Aorta (tissue), 5 donors: Measurements from ENCODE around the gene MSRB1. TPM values are rescaled to one million over a fixed set of nuclear protein-coding genes. Genes with fewer than 3 reads are reported as not detected.

Source experiments
- ATAC-seq: fragments of 200-7000 bp; cut with Tn5 transposase; one replicate; pipeline ENCODE4 v1.9.1; 2022; ENCODE audit warnings: moderate library complexity; ENCODE audit not compliant: low FRiP score
- DNase-seq, 2 donors: peaks; one replicate each; pipeline ENCODE4 v3.0.0-alpha.2; 2020
- H3K27ac ChIP-seq, 2 donors: one replicate each; pipeline ENCODE4 v1.5.1; 2013; ENCODE audit warnings: low read length in 2 of 2, mild to moderate bottlenecking in 2 of 2, moderate library complexity in 2 of 2, control low read depth in 1 of 2, inconsistent platforms in 1 of 2, low read depth in 1 of 2
- H3K27me3 ChIP-seq, 2 donors: one replicate each; pipeline ENCODE4 v1.6.1; 2013; ENCODE audit warnings: control low read depth in 1 of 2, low read length in 1 of 2, mild to moderate bottlenecking in 1 of 2, moderate library complexity in 1 of 2; ENCODE audit not compliant: insufficient read depth in 2 of 2, control insufficient read depth in 1 of 2
- H3K36me3 ChIP-seq, 2 donors: one replicate each; pipeline ENCODE4 v1.6.1; 2013; ENCODE audit warnings: control low read depth in 1 of 2, low read length in 1 of 2, mild to moderate bottlenecking in 1 of 2; ENCODE audit not compliant: insufficient read depth in 2 of 2, control insufficient read depth in 1 of 2
- H3K4me1 ChIP-seq, 2 donors: one replicate each; pipeline ENCODE4 v1.6.1; 2013; ENCODE audit warnings: low read length in 2 of 2, control low read depth in 1 of 2, mild to moderate bottlenecking in 1 of 2, moderate library complexity in 1 of 2; ENCODE audit not compliant: insufficient read depth in 2 of 2, control insufficient read depth in 1 of 2
- H3K4me3 ChIP-seq, 2 donors: one replicate each; pipeline ENCODE4 v1.5.1; 2013; ENCODE audit warnings: low read length in 2 of 2, control low read depth in 1 of 2, mild to moderate bottlenecking in 1 of 2
- H3K9me3 ChIP-seq: one replicate; pipeline ENCODE4 v1.6.1; 2013; ENCODE audit warnings: mild to moderate bottlenecking, low read length; ENCODE audit not compliant: control insufficient read depth
- WGBS, 2 donors: extraction: QIAGEN DNeasy Blood & Tissue Kit; methylation state at CpG; one replicate each; pipeline ENCODE4 v1.1.7; 2013; 5-methylcytosine and 5-hydroxymethylcytosine counted together
- intact Hi-C, 2 donors: fragments of 100-400 bp; cut with DNase I; formaldehyde crosslinking; loops; one replicate each; pipeline versions ENCODE4 v1.14.2 to v1.15.0; 2022
- polyA plus RNA-seq, 2 donors: library from polyadenylated mRNA; stranded (reverse); fragments of 200-250 nt; gene quantifications; one replicate each; pipeline ENCODE4 v1.2.3, GENCODE V29; 2013
- total RNA-seq, 2 donors: library from RNA; stranded (reverse); fragmentation: NEBNext Ultra II Directional; extraction: Animal tissue kit (Norgen Biotek cat#: 25700); gene quantifications; one replicate each; pipeline ENCODE4 v1.2.1, GENCODE V29; 2021
- donor health status: healthy with polysubstance abuse.
- donor health status: Bipolar disorder and iron deficiency.
- donor health status: DM: no; HTN: no; CAD: no.
- donor health status: DM: no; HTN: no; CAD: no.
- donor health status: DM: yes; HTN: yes; CAD: no.

Gene MSRB1
- total and polyA plus RNA-seq, 4 donors: 19.5 to 56.6 (median 43.6) TPM

- ATAC-seq (no peak), DNase-seq (no peak)
- Histone ChIP-seq H3K4me1 (peaks cover 0 to 1% of the 10 kb centered on the region in 2 donors), H3K4me3 (no peak overlapping the region), H3K27me3 (no peaks in the 10 kb centered on the region), H3K9me3 (no peaks in the 10 kb centered on the region), H3K27ac (no peak overlapping the region), H3K36me3 (no peaks in the 10 kb centered on the region)
- intact Hi-C loops: no loop called here
- WGBS, 2 donors: 89 to 93% methylated on average over 10 of the region's 10 CpGs
Measured at GRCh38 chr16:1987198-1987597, 44.2 kb upstream of the MSRB1 start.

GRCh38 chr16:1985466-1986150, 42.6 kb upstream of the MSRB1 start:
- ATAC-seq (no peak), DNase-seq (no peak)
- no peak overlapping the region for H3K4me3 ChIP-seq
- peaks cover 0 to 1% of the 10 kb centered on the region in 2 donors for H3K4me1 ChIP-seq
- no peaks in the 10 kb centered on the region for H3K36me3 ChIP-seq
- no peak overlapping the region for H3K27ac ChIP-seq
- no peaks in the 10 kb centered on the region for H3K9me3 ChIP-seq
- intact Hi-C loops: no loop called here
- H3K27me3 ChIP-seq: no peaks in the 10 kb centered on the region
- WGBS, 2 donors: 93 to 94% methylated on average over 14 of the region's 14 CpGs

GRCh38 chr16:1984347-1985225, 41.6 kb upstream of the MSRB1 start:
- H3K27me3 ChIP-seq: no peaks in the 10 kb centered on the region
- H3K4me1 ChIP-seq: peaks cover 0 to 1% of the 10 kb centered on the region in 2 donors
- DNase-seq: no peak
- peak overlapping the region; percentile 39 to 78 for H3K4me3 ChIP-seq
- no peak for ATAC-seq
- intact Hi-C loops: no loop called here
- no peaks in the 10 kb centered on the region for H3K36me3 ChIP-seq
- 11% methylated on average over 53 to 58 of the region's 58 CpGs for WGBS, 2 donors
- H3K27ac ChIP-seq: no peak overlapping the region
- no peaks in the 10 kb centered on the region for H3K9me3 ChIP-seq

- no peaks in the 10 kb centered on the region for H3K36me3 ChIP-seq
- intact Hi-C loops: no loop called here
- peak; percentile 95 to 96 for DNase-seq
- peak within 1 kb of the TSS; percentile 39 to 78 for H3K4me3 ChIP-seq
- WGBS, 2 donors: 0% methylated on average over 86 to 109 of the region's 109 CpGs
- H3K27ac ChIP-seq: peak within 1 kb of the TSS in 1 of 2 donors; percentile 0
- peaks cover 0 to 2% of the 10 kb centered on the region in 2 donors for H3K27me3 ChIP-seq
- peaks cover 0 to 1% of the 10 kb centered on the region in 2 donors for H3K4me1 ChIP-seq
- H3K9me3 ChIP-seq: no peaks in the 10 kb centered on the region
- ATAC-seq: peak; percentile 95
Measured at GRCh38 chr16:1983544-1984346, 40.7 kb upstream of the MSRB1 start, which contains the start of gene GFER. GFER (plus strand) TSS chr16:1984193; CDS start chr16:1984219, 26 bp downstream.

GRCh38 chr16:1982991-1983543, 40.1 kb upstream of the MSRB1 start:
- intact Hi-C loops: no loop called here
- WGBS, 2 donors: 22 to 24% methylated on average over 19 of the region's 19 CpGs
- DNase-seq: no peak
- Histone ChIP-seq H3K9me3 (no peaks in the 10 kb centered on the region), H3K4me3 (peak overlapping the region in 1 of 2 donors; percentile 1), H3K36me3 (peaks cover 0 to 4% of the 10 kb centered on the region in 2 donors), H3K27me3 (peaks cover 0 to 2% of the 10 kb centered on the region in 2 donors), H3K4me1 (peaks cover 0 to 1% of the 10 kb centered on the region in 2 donors), H3K27ac (no peak overlapping the region)
- no peak for ATAC-seq

GRCh38 chr16:1982013-1982433, 39.0 kb upstream of the MSRB1 start:
- intact Hi-C loops: no loop called here
- peaks cover 0 to 2% of the 10 kb centered on the region in 2 donors for H3K27me3 ChIP-seq
- DNase-seq: no peak
- H3K36me3 ChIP-seq: peaks cover 0 to 11% of the 10 kb centered on the region in 2 donors
- ATAC-seq: no peak
- H3K4me1 ChIP-seq: peaks cover 0 to 1% of the 10 kb centered on the region in 2 donors
- H3K27ac ChIP-seq: no peak overlapping the region
- 57 to 59% methylated on average over 5 of the region's 5 CpGs for WGBS, 2 donors
- no peak overlapping the region for H3K4me3 ChIP-seq
- H3K9me3 ChIP-seq: no peaks in the 10 kb centered on the region

- peaks cover 0 to 1% of the 10 kb centered on the region in 2 donors for H3K4me1 ChIP-seq
- no peak within 1 kb of the TSS for H3K27ac ChIP-seq
- 28 to 32% methylated on average over 6 of the region's 6 CpGs for WGBS, 2 donors
- H3K36me3 ChIP-seq: peaks cover 0 to 16% of the 10 kb centered on the region in 2 donors
- ATAC-seq (no peak), DNase-seq (no peak)
- intact Hi-C loops: no loop called here
- no peak within 1 kb of the TSS for H3K4me3 ChIP-seq
- H3K9me3 ChIP-seq: no peaks in the 10 kb centered on the region
- peaks cover 0 to 2% of the 10 kb centered on the region in 2 donors for H3K27me3 ChIP-seq
Measured at GRCh38 chr16:1981398-1981836, 38.4 kb upstream of the MSRB1 start, which contains the start of gene NOXO1. NOXO1 (minus strand) TSS chr16:1981469; CDS start chr16:1981179, 290 bp downstream.

GRCh38 chr16:1980770-1981087, 37.7 kb upstream of the MSRB1 start:
- H3K36me3 ChIP-seq: peaks cover 0 to 20% of the 10 kb centered on the region in 2 donors
- 19% methylated on average over 16 of the region's 16 CpGs for WGBS, 2 donors
- no peak overlapping the region for H3K4me3 ChIP-seq
- intact Hi-C loops: no loop called here
- no peak for DNase-seq
- H3K4me1 ChIP-seq: peaks cover 0 to 1% of the 10 kb centered on the region in 2 donors
- ATAC-seq: no peak
- peaks cover 0 to 2% of the 10 kb centered on the region in 2 donors for H3K27me3 ChIP-seq
- H3K9me3 ChIP-seq: no peaks in the 10 kb centered on the region
- no peak overlapping the region for H3K27ac ChIP-seq
